ENCODE measurements around the gene CD74. TPM values are rescaled to one million over a fixed set of nuclear protein-coding genes. Genes with fewer than 3 reads are reported as not detected.

Gene CD74
- total and polyA plus RNA-seq, 10 of the 15 experiments (the other 5 are each of a cell fraction or from before 2014, with no cell fraction given) = 1,387 to 11,063 (median 3,922) TPM

GRCh38 chr5:150411245-150411979 is 1.3 kb downstream of the CD74 start (continued):
- TF ChIP-seq, protein P1, sequence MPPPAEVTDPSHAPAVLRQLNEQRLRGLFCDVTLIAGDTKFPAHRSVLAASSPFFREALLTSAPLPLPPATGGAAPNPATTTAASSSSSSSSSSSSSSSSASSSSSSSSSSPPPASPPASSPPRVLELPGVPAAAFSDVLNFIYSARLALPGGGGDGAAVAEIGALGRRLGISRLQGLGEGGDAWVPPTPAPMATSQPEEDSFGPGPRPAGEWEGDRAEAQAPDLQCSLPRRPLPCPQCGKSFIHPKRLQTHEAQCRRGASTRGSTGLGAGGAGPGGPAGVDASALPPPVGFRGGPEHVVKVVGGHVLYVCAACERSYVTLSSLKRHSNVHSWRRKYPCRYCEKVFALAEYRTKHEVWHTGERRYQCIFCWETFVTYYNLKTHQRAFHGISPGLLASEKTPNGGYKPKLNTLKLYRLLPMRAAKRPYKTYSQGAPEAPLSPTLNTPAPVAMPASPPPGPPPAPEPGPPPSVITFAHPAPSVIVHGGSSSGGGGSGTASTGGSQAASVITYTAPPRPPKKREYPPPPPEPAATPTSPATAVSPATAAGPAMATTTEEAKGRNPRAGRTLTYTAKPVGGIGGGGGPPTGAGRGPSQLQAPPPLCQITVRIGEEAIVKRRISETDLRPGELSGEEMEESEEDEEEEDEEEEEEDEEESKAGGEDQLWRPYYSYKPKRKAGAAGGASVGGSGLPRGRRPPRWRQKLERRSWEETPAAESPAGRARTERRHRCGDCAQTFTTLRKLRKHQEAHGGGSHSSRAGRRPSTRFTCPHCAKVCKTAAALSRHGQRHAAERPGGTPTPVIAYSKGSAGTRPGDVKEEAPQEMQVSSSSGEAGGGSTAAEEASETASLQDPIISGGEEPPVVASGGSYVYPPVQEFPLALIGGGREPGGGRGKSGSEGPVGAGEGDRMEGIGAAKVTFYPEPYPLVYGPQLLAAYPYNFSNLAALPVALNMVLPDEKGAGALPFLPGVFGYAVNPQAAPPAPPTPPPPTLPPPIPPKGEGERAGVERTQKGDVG (CRISPR knock-in tag; IDR thresholded peaks at IDR 0.05) = peak; percentile 14
- 0 out of 2 replicates have a peak, but pooled peaks have one; percentile 21 for TF ChIP-seq SREBF1 (IDR thresholded peaks at IDR 0.05; ENCODE audit: low read length)
- TF ChIP-seq HDAC6 (IDR thresholded peaks at IDR 0.05; ENCODE audit: unreplicated experiment) = peak; percentile 99
- TF ChIP-seq BCL11A (IDR thresholded peaks at IDR 0.05; ENCODE audit: low read depth, low read length) = 0 out of 2 replicates have a peak, but pooled peaks have one; percentile 6
- TF ChIP-seq CBFB (IDR thresholded peaks at IDR 0.05; ENCODE audit: low read depth) = 0 out of 2 replicates have a peak, but pooled peaks have one; percentile 7
- no peak; the same call in 1 of the 2 replicates for TF ChIP-seq DPF2 (IDR thresholded peaks at IDR 0.05)
- TF ChIP-seq, protein P2, sequence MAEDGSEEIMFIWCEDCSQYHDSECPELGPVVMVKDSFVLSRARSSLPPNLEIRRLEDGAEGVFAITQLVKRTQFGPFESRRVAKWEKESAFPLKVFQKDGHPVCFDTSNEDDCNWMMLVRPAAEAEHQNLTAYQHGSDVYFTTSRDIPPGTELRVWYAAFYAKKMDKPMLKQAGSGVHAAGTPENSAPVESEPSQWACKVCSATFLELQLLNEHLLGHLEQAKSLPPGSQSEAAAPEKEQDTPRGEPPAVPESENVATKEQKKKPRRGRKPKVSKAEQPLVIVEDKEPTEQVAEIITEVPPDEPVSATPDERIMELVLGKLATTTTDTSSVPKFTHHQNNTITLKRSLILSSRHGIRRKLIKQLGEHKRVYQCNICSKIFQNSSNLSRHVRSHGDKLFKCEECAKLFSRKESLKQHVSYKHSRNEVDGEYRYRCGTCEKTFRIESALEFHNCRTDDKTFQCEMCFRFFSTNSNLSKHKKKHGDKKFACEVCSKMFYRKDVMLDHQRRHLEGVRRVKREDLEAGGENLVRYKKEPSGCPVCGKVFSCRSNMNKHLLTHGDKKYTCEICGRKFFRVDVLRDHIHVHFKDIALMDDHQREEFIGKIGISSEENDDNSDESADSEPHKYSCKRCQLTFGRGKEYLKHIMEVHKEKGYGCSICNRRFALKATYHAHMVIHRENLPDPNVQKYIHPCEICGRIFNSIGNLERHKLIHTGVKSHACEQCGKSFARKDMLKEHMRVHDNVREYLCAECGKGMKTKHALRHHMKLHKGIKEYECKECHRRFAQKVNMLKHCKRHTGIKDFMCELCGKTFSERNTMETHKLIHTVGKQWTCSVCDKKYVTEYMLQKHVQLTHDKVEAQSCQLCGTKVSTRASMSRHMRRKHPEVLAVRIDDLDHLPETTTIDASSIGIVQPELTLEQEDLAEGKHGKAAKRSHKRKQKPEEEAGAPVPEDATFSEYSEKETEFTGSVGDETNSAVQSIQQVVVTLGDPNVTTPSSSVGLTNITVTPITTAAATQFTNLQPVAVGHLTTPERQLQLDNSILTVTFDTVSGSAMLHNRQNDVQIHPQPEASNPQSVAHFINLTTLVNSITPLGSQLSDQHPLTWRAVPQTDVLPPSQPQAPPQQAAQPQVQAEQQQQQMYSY (CRISPR knock-in tag; IDR thresholded peaks at IDR 0.05) = 0 out of 2 replicates have a peak, but pooled peaks have one; percentile 13
- peak; percentile 96 for TF ChIP-seq BACH1 (IDR thresholded peaks at IDR 0.05; ENCODE audit: borderline replicate concordance)
- peak; percentile 11 for TF ChIP-seq SKIL (IDR thresholded peaks at IDR 0.05; ENCODE audit: low read depth, poor library complexity, severe bottlenecking)
- peak; percentile 99 for TF ChIP-seq RFX5 (IDR thresholded peaks at IDR 0.05; ENCODE audit: low read depth, low read length)
- TF ChIP-seq RAD51 (IDR thresholded peaks at IDR 0.05) = 0 out of 2 replicates have a peak, but pooled peaks have one; percentile 11
- peak; percentile 85 for TF ChIP-seq SMAD1 (IDR thresholded peaks at IDR 0.05; ENCODE audit: low read depth, partially characterized antibody)
- peak; percentile 12; the same call in 1 of the 2 replicates for TF ChIP-seq NR2F1 (conservative IDR thresholded peaks at IDR 0.05)
- peak; percentile 90 for TF ChIP-seq CREM (IDR thresholded peaks at IDR 0.05; ENCODE audit: low read depth)
- TF ChIP-seq POU2F2 (IDR thresholded peaks at IDR 0.05; ENCODE audit: borderline replicate concordance, low read depth, low read length) = peak; percentile 84; the same call in 2 of the 3 replicates
- 0 out of 2 replicates have a peak, but pooled peaks have one; percentile 15 for TF ChIP-seq TCF3 (IDR thresholded peaks at IDR 0.05; ENCODE audit: borderline replicate concordance, insufficient read depth, low read depth, low read length)
- 0 out of 2 replicates have a peak, but pooled peaks have one; percentile 6 for TF ChIP-seq MEF2A (IDR thresholded peaks at IDR 0.05; ENCODE audit: insufficient read depth, low read depth, low read length)
- TF ChIP-seq YY1 (IDR thresholded peaks at IDR 0.05; ENCODE audit: low read depth, low read length) = no peak
- no peak for TF ChIP-seq CHD2 (IDR thresholded peaks at IDR 0.05; ENCODE audit: borderline replicate concordance, low read depth, low read length)
- TF ChIP-seq IKZF2 (IDR thresholded peaks at IDR 0.05) = 0 out of 4 replicates have a peak, but pooled peaks have one; percentile 14 to 54
- TF ChIP-seq PAX5 (IDR thresholded peaks at IDR 0.05; ENCODE audit: borderline replicate concordance, low read depth, low read length) = peak; percentile 65; the same call in 1 of the 2 replicates

Measured in GM12878 (cell line).